CD1c-positive myeloid dendritic cell (primary cell): ENCODE measurements around the gene TNS2.
"Not testable (repeated sequence)": the region's sequence is repeated elsewhere in the genome, so short reads cannot be mapped to it uniquely, and the experiment has no call there.

ENCODE experiments used
- DNase-seq: peaks from one replicate; pipeline ENCODE4 v3.0.0-alpha.2; 2016; ENCODE audit errors: extremely low spot score

TNS2 gene

GRCh38 chr12:53095596-53095895, 45.7 kb downstream of the TNS2 start:
- DNase-seq = not testable (repeated sequence)

GRCh38 chr12:53096089-53096741, 46.4 kb downstream of the TNS2 start:
- peak; percentile 66 for DNase-seq

GRCh38 chr12:53096759-53097158, 46.9 kb downstream of the TNS2 start:
- DNase-seq = no peak

GRCh38 chr12:53097207-53097563, 47.3 kb downstream of the TNS2 start:
- peak; percentile 38 for DNase-seq

GRCh38 chr12:53097564-53098353, 47.9 kb downstream of the TNS2 start, which contains the start of gene IGFBP6:
Gene IGFBP6, plus strand, starts transcription at chr12:53097667. Its CDS starts 51 bp downstream, at chr12:53097718.
- DNase-seq = peak; percentile 47

- DNase-seq = peak; percentile 41
Measured at GRCh38 chr12:53098354-53098981, 48.6 kb downstream of the TNS2 start.

- DNase-seq = peak; percentile 91
Measured at GRCh38 chr12:53099071-53099882, 49.4 kb downstream of the TNS2 start.

GRCh38 chr12:53100466-53101151, 50.7 kb downstream of the TNS2 start:
- no peak for DNase-seq

GRCh38 chr12:53101266-53101665, 51.4 kb downstream of the TNS2 start:
- no peak for DNase-seq

GRCh38 chr12:53101931-53102781, 52.3 kb downstream of the TNS2 start:
- DNase-seq = peak; percentile 69

GRCh38 chr12:53102883-53103807, 53.3 kb downstream of the TNS2 start, which contains the start of gene SOAT2:
Gene SOAT2, plus strand, starts transcription at chr12:53103486. Its CDS starts 92 bp downstream, at chr12:53103578.
- DNase-seq = no peak

- DNase-seq = peak; percentile 68
Measured at GRCh38 chr12:53103860-53104305, 54.0 kb downstream of the TNS2 start.

GRCh38 chr12:53105256-53105655, 55.4 kb downstream of the TNS2 start:
- no peak for DNase-seq

- DNase-seq = no peak
Measured at GRCh38 chr12:53105712-53106439, 56.0 kb downstream of the TNS2 start.

- no peak for DNase-seq
Measured at GRCh38 chr12:53107122-53107521, 57.3 kb downstream of the TNS2 start.

GRCh38 chr12:53112431-53112830, 62.6 kb downstream of the TNS2 start:
- DNase-seq = not testable (repeated sequence)

GRCh38 chr12:53113136-53113705, 63.4 kb downstream of the TNS2 start:
- DNase-seq = no peak

GRCh38 chr12:53113951-53114350, 64.1 kb downstream of the TNS2 start:
- no peak for DNase-seq
